ENCODE data around the gene ASB11. TPM values are rescaled to one million over a fixed set of nuclear protein-coding genes. Genes with fewer than 3 reads are reported as not detected.
A peak's percentile ranks its signal among the peaks of the same experiment; 100 is the strongest.

ASB11 gene, protein sequence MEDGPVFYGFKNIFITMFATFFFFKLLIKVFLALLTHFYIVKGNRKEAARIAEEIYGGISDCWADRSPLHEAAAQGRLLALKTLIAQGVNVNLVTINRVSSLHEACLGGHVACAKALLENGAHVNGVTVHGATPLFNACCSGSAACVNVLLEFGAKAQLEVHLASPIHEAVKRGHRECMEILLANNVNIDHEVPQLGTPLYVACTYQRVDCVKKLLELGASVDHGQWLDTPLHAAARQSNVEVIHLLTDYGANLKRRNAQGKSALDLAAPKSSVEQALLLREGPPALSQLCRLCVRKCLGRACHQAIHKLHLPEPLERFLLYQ
- total RNA-seq = 0.74 TPM
- polyA plus RNA-seq = 0.05 TPM

- WGBS = 26% methylated on average over 3 of the region's 3 CpGs
- no peak for DNase-seq (ENCODE audit: extremely low spot score)
- Histone ChIP-seq H3K4me1 (ENCODE audit: insufficient read depth) (no peaks in the 10 kb centered on the region), H3K4me3 (ENCODE audit: low read depth, low read length) (no peak within 1 kb of the TSS), H3K27ac (ENCODE audit: low read depth) (no peak within 1 kb of the TSS), H3K36me3 (ENCODE audit: insufficient read depth) (no peaks in the 10 kb centered on the region)
Observed at GRCh38 chrX:15315509-15315908, at the start of gene ASB11. Gene ASB11, minus strand, starts transcription at chrX:15315640. Its CDS starts 35 bp downstream, at chrX:15315605.

GRCh38 chrX:15359701-15360100 is 44.3 kb upstream of the ASB11 start:
- no peak for DNase-seq (ENCODE audit: extremely low spot score)
- Histone ChIP-seq H3K27ac (ENCODE audit: low read depth) (no peak overlapping the region), H3K36me3 (ENCODE audit: insufficient read depth) (no peaks in the 10 kb centered on the region), H3K4me1 (ENCODE audit: insufficient read depth) (no peaks in the 10 kb centered on the region), H3K4me3 (ENCODE audit: low read depth, low read length) (no peak overlapping the region)
- WGBS = 73% methylated on average over 2 of the region's 2 CpGs

GRCh38 chrX:15358533-15358932 is 43.1 kb upstream of the ASB11 start:
- no peak overlapping the region for H3K4me3 ChIP-seq (ENCODE audit: low read depth, low read length)
- no peak overlapping the region for H3K27ac ChIP-seq (ENCODE audit: low read depth)
- no peak for DNase-seq (ENCODE audit: extremely low spot score)
- no peaks in the 10 kb centered on the region for H3K36me3 ChIP-seq (ENCODE audit: insufficient read depth)
- 88% methylated on average over 2 of the region's 2 CpGs for WGBS
- no peaks in the 10 kb centered on the region for H3K4me1 ChIP-seq (ENCODE audit: insufficient read depth)

- Histone ChIP-seq H3K4me3 (ENCODE audit: low read depth, low read length) (no peak overlapping the region), H3K4me1 (ENCODE audit: insufficient read depth) (no peaks in the 10 kb centered on the region), H3K36me3 (ENCODE audit: insufficient read depth) (no peaks in the 10 kb centered on the region), H3K27ac (ENCODE audit: low read depth) (no peak overlapping the region)
- WGBS = 54% methylated on average over 1 of the region's 1 CpG
- DNase-seq (ENCODE audit: extremely low spot score) = no peak
Observed at GRCh38 chrX:15356444-15356843, 41.0 kb upstream of the ASB11 start.

DNA sequence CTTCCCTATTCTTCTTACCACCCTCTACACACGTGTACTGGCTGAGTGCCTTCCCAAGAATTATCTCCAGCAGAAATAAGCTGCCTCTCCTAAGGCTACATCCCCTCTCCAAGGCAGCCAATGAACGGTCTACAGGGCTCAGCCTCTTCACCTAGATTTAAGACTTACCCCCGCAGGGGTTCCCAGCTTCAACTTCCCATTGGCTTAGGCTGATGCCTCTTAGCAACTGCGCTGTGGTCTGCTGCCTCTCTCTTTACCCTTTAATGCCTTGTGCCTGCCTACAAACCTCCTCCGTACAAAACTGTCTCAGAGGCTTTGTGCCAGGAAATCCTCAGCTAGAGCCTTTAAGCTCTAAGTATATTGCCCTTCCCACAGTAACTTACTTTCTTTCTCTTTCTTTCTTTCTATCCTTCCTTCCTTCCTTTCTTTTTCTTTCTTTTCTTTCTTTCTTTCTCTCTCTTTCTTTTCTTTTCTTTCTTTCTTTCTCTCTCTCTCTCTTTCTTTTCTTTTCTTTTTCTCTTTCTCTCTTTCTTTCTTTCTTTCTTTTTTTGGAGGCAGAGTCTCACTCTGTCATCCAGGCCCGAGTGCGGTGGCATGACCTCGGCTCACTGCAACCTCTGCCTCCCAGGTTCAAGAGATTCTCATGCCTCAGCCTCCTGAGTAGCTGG is 35.0 kb upstream of the ASB11 start:
- H3K36me3 ChIP-seq (ENCODE audit: insufficient read depth) = no peaks in the 10 kb centered on the region
- 72% methylated on average over 8 of the region's 8 CpGs for WGBS
- H3K27ac ChIP-seq (ENCODE audit: low read depth) = no peak overlapping the region
- H3K4me3 ChIP-seq (ENCODE audit: low read depth, low read length) = no peak overlapping the region
- H3K4me1 ChIP-seq (ENCODE audit: insufficient read depth) = no peaks in the 10 kb centered on the region
- DNase-seq (ENCODE audit: extremely low spot score) = no peak

- WGBS = 21% methylated on average over 2 of the region's 2 CpGs
- peak; percentile 25 for DNase-seq (ENCODE audit: extremely low spot score)
- H3K36me3 ChIP-seq (ENCODE audit: insufficient read depth) = no peaks in the 10 kb centered on the region
- H3K4me3 ChIP-seq (ENCODE audit: low read depth, low read length) = no peak overlapping the region
- no peak overlapping the region for H3K27ac ChIP-seq (ENCODE audit: low read depth)
- no peaks in the 10 kb centered on the region for H3K4me1 ChIP-seq (ENCODE audit: insufficient read depth)
Observed at GRCh38 chrX:15349046-15349445, 33.6 kb upstream of the ASB11 start.

GRCh38 chrX:15345976-15346375 is 30.5 kb upstream of the ASB11 start:
- Histone ChIP-seq H3K4me3 (ENCODE audit: low read depth, low read length) (no peak overlapping the region), H3K36me3 (ENCODE audit: insufficient read depth) (no peaks in the 10 kb centered on the region), H3K27ac (ENCODE audit: low read depth) (no peak overlapping the region), H3K4me1 (ENCODE audit: insufficient read depth) (no peaks in the 10 kb centered on the region)
- 75% methylated on average over 3 of the region's 3 CpGs for WGBS
- DNase-seq (ENCODE audit: extremely low spot score) = no peak

DNA sequence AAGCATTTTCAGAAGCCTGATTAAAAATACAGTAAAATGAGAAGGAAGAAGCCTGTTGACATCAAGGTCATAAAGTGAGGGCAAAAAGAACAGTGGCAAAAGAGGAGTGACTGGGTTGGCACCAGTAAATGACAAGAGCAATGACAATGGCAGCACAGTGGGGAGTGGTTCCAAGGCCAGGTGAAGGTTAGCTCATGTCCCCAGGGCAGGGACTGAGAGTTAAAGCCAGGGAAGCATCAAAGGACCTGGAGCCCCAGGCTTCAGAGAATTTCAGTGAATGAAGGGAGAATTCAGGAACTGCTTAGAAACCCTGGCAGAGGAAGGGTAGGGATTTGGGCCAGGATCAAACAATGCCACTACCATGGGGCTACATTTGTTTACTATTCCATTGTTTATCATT is 28.7 kb upstream of the ASB11 start:
- Histone ChIP-seq H3K36me3 (ENCODE audit: insufficient read depth) (no peaks in the 10 kb centered on the region), H3K27ac (ENCODE audit: low read depth) (no peak overlapping the region), H3K4me1 (ENCODE audit: insufficient read depth) (no peaks in the 10 kb centered on the region), H3K4me3 (ENCODE audit: low read depth, low read length) (no peak overlapping the region)
- no peak for DNase-seq (ENCODE audit: extremely low spot score)

GRCh38 chrX:15343075-15343476 is 27.6 kb upstream of the ASB11 start:
- Histone ChIP-seq H3K36me3 (ENCODE audit: insufficient read depth) (no peaks in the 10 kb centered on the region), H3K27ac (ENCODE audit: low read depth) (no peak overlapping the region), H3K4me1 (ENCODE audit: insufficient read depth) (no peaks in the 10 kb centered on the region), H3K4me3 (ENCODE audit: low read depth, low read length) (no peak overlapping the region)
- no peak for DNase-seq (ENCODE audit: extremely low spot score)
- 49% methylated on average over 5 of the region's 5 CpGs for WGBS

DNA sequence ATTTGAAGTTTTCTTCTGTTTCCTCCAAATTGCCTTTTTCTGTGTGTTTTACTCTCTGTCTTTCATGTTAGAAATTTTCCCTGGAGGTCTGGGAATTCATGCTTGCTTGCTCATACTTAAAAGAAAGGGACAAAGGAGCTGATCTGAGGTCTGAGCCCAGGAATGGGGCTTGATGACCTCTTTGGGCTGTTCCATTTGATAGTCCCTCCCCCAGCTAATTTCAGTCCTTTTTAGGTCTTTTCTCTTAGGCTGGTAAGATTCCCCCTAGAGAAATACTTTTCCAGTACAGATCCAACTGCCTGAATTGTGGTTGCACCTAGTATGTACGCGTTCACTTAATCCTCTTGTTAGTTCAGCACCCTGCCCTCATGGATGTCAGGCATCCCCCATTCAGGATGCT is 25.4 kb upstream of the ASB11 start:
- no peaks in the 10 kb centered on the region for H3K36me3 ChIP-seq (ENCODE audit: insufficient read depth)
- no peaks in the 10 kb centered on the region for H3K4me1 ChIP-seq (ENCODE audit: insufficient read depth)
- no peak for DNase-seq (ENCODE audit: extremely low spot score)
- H3K27ac ChIP-seq (ENCODE audit: low read depth) = no peak overlapping the region
- H3K4me3 ChIP-seq (ENCODE audit: low read depth, low read length) = no peak overlapping the region
- 86% methylated on average over 2 of the region's 2 CpGs for WGBS

GRCh38 chrX:15336023-15336413 is 20.6 kb upstream of the ASB11 start:
- no peak overlapping the region for H3K27ac ChIP-seq (ENCODE audit: low read depth)
- peak; percentile 56 for DNase-seq (ENCODE audit: extremely low spot score)
- H3K4me3 ChIP-seq (ENCODE audit: low read depth, low read length) = peak overlapping the region; percentile 14
- under 1% methylated on average over 10 of the region's 10 CpGs for WGBS
- H3K4me1 ChIP-seq (ENCODE audit: insufficient read depth) = no peaks in the 10 kb centered on the region
- H3K36me3 ChIP-seq (ENCODE audit: insufficient read depth) = no peaks in the 10 kb centered on the region

- peak within 1 kb of the TSS; percentile 80 for H3K27ac ChIP-seq (ENCODE audit: low read depth)
- H3K4me3 ChIP-seq (ENCODE audit: low read depth, low read length) = peak within 1 kb of the TSS; percentile 67
- H3K36me3 ChIP-seq (ENCODE audit: insufficient read depth) = no peaks in the 10 kb centered on the region
- H3K4me1 ChIP-seq (ENCODE audit: insufficient read depth) = no peaks in the 10 kb centered on the region
- under 1% methylated on average over 72 of the region's 72 CpGs for WGBS
- DNase-seq (ENCODE audit: extremely low spot score) = peak; percentile 86
Observed at GRCh38 chrX:15335135-15336022, 19.9 kb upstream of the ASB11 start, which contains the start of gene PIGA. Gene PIGA, minus strand, starts transcription at chrX:15335523. Its CDS starts 3,593 bp downstream, at chrX:15331930.

DNA sequence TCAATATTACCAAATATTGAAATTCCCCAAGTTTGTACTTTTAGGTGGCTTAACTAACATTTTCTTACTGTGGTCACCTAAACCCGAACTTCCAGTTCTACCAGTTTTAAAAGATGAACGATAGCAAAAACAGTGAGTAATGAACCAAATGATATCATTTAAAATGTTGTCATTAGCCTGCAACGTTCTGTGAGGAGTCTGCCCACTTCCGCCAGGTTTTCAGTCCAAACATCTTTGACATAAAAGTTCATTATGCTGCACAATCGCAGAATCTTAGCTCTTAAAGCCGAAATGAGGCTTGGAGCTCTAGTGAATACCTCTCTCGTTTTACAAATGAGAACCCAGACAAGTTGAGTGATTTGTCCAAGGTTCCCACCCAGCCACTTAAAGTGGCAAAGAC is 19.1 kb upstream of the ASB11 start:
- WGBS = 14% methylated on average over 7 of the region's 7 CpGs
- H3K4me1 ChIP-seq (ENCODE audit: insufficient read depth) = no peaks in the 10 kb centered on the region
- peak overlapping the region; percentile 80 for H3K27ac ChIP-seq (ENCODE audit: low read depth)
- H3K36me3 ChIP-seq (ENCODE audit: insufficient read depth) = no peaks in the 10 kb centered on the region
- peak overlapping the region; percentile 67 for H3K4me3 ChIP-seq (ENCODE audit: low read depth, low read length)
- DNase-seq (ENCODE audit: extremely low spot score) = no peak
